GM23338 (cell line): ENCODE measurements around the gene HRK. TPM values are rescaled to one million over a fixed set of nuclear protein-coding genes. Genes with fewer than 3 reads are reported as not detected.

Experiments
- ATAC-seq: fragments of 200-7000 bp; cut with Tn5 transposase; 3 replicates; pipeline ENCODE4 v1.9.1; 2020
- DNase-seq: peaks from one replicate; pipeline ENCODE4 v3.0.0-alpha.2; 2015; ENCODE audit warnings: low spot score
- H2AFZ ChIP-seq: fragments of 200-600 bp; sonication (generic); 2 replicates; pipeline ENCODE4 v1.8.0; 2016; ENCODE audit warnings: antibody characterized with exemption, mild to moderate bottlenecking, moderate library complexity
- H3F3A ChIP-seq: fragments of 200-600 bp; sonication (generic); replicated peaks from 2 replicates; pipeline ENCODE4 v1.8.0; 2017; ENCODE audit warnings: antibody characterized with exemption, mixed run types, low read depth
- H3K27ac ChIP-seq: fragments of 200-600 bp; sonication (generic); 2 replicates; pipeline ENCODE4 v1.6.1; 2016; ENCODE audit warnings: low read depth
- H3K27me3 ChIP-seq: fragments of 200-600 bp; sonication (generic); 2 replicates; pipeline ENCODE4 v1.8.0; 2016; ENCODE audit warnings: mild to moderate bottlenecking, mixed run types, moderate library complexity; ENCODE audit not compliant: insufficient read depth
- H3K36me3 ChIP-seq: fragments of 200-600 bp; sonication (generic); 2 replicates; pipeline ENCODE4 v1.8.0; 2016; ENCODE audit warnings: mild to moderate bottlenecking; ENCODE audit not compliant: insufficient read depth
- H3K4me1 ChIP-seq: fragments of 200-600 bp; sonication (generic); 2 replicates; pipeline ENCODE4 v1.8.0; 2016; ENCODE audit warnings: mild to moderate bottlenecking, moderate library complexity; ENCODE audit not compliant: insufficient read depth
- H3K4me2 ChIP-seq: fragments of 200-600 bp; sonication (generic); 2 replicates; pipeline ENCODE4 v1.7.1; 2017; ENCODE audit warnings: mixed run types
- H3K4me3 ChIP-seq: fragments of 200-600 bp; sonication (generic); 2 replicates; pipeline ENCODE4 v1.6.1; 2016; ENCODE audit warnings: mixed run types
- H3K79me2 ChIP-seq: fragments of 200-600 bp; sonication (generic); replicated peaks from 2 replicates; pipeline ENCODE4 v1.8.0; 2017; ENCODE audit warnings: mild to moderate bottlenecking; ENCODE audit not compliant: insufficient read depth
- H3K9me2 ChIP-seq: fragments of 200-600 bp; sonication (generic); 2 replicates; pipeline ENCODE4 v1.8.0; 2017; ENCODE audit not compliant: insufficient read depth
- H4K20me1 ChIP-seq: fragments of 200-600 bp; sonication (generic); replicated peaks from 2 replicates; pipeline ENCODE4 v1.8.0; 2017; ENCODE audit warnings: mild to moderate bottlenecking; ENCODE audit not compliant: insufficient read depth
- H3K27ac Mint-ChIP-seq: 2 replicates; pipeline ENCODE4 v1.8.0; 2020; ENCODE audit warnings: inconsistent platforms, mild to moderate bottlenecking, moderate library complexity, mixed read lengths
- H3K27me3 Mint-ChIP-seq: 3 replicates; pipeline ENCODE4 v1.8.0; 2022; ENCODE audit warnings: low read depth, mild to moderate bottlenecking, moderate library complexity, mixed read lengths, inconsistent platforms; ENCODE audit not compliant: insufficient read depth, poor library complexity
- H3K36me3 Mint-ChIP-seq: 3 replicates; pipeline ENCODE4 v1.8.0; 2021; ENCODE audit warnings: low read depth, mild to moderate bottlenecking, inconsistent platforms, moderate library complexity, mixed read lengths
- H3K4me1 Mint-ChIP-seq: 3 replicates; pipeline ENCODE4 v1.8.0; 2020; ENCODE audit warnings: mild to moderate bottlenecking, inconsistent platforms, mixed read lengths
- H3K4me3 Mint-ChIP-seq: 3 replicates; pipeline ENCODE4 v1.8.0; 2021; ENCODE audit warnings: moderate library complexity, mild to moderate bottlenecking, inconsistent platforms, mixed read lengths
- H3K9me3 Mint-ChIP-seq: 3 replicates; pipeline ENCODE4 v1.8.0; 2020; ENCODE audit warnings: moderate library complexity, mild to moderate bottlenecking, inconsistent platforms, mixed read lengths
- CREB1 ChIP-seq: fragments of 250-450 bp; sonication (Bioruptor Pico); IDR thresholded peaks from 2 replicates; pipeline ENCODE4 v1.5.0; 2020; ENCODE audit warnings: low read depth, mild to moderate bottlenecking, moderate library complexity
- EZH2 ChIP-seq: fragments of 200-600 bp; sonication (generic); IDR thresholded peaks from one replicate; pipeline ENCODE4 v1.8.0; 2017; ENCODE audit warnings: antibody characterized with exemption, mild to moderate bottlenecking, low read depth; ENCODE audit not compliant: unreplicated experiment
- EZH2phosphoT487 ChIP-seq: fragments of 200-600 bp; sonication (generic); IDR thresholded peaks from one replicate; pipeline ENCODE4 v1.8.1; 2018; ENCODE audit warnings: antibody characterized with exemption; ENCODE audit not compliant: unreplicated experiment
- JUNB ChIP-seq: IDR thresholded peaks from one replicate; pipeline ENCODE4 v1.6.1; 2016; ENCODE audit warnings: antibody characterized with exemption; ENCODE audit not compliant: unreplicated experiment
- POLR2AphosphoS5 ChIP-seq: IDR thresholded peaks from 2 replicates; pipeline ENCODE4 v1.6.1; 2016; ENCODE audit warnings: antibody characterized with exemption, low read depth
- STAT1 ChIP-seq: IDR thresholded peaks from one replicate; pipeline ENCODE4 v1.6.1; 2016; ENCODE audit warnings: antibody characterized with exemption; ENCODE audit not compliant: unreplicated experiment
- ZNF114 ChIP-seq: fragments of 250-450 bp; sonication (Bioruptor Pico); IDR thresholded peaks from 2 replicates; pipeline ENCODE4 v1.5.0; 2020; ENCODE audit warnings: mild to moderate bottlenecking, moderate library complexity
- ZNF331 ChIP-seq: fragments of 250-450 bp; sonication (Bioruptor Pico); IDR thresholded peaks from 2 replicates; pipeline ENCODE4 v1.5.0; 2020; ENCODE audit warnings: low read depth, mild to moderate bottlenecking, moderate library complexity
- polyA plus RNA-seq: library from polyadenylated mRNA; unstranded; fragments of >200 nt; fragmentation: Nextera tagmentation; extraction: Ambion mirVana; gene quantifications from 2 replicates; pipeline ENCODE4 v1.2.1, GENCODE V29; 2016
- total RNA-seq: library from RNA; depleted of rRNA; stranded (reverse); fragments of >200 nt; shearing (Covaris generic); gene quantifications from 2 replicates; pipeline ENCODE4 v1.2.3, GENCODE V29; 2014
- TF ChIP-seq, protein P1 (sequence below): IDR thresholded peaks from 2 replicates; pipeline ENCODE4 v1.6.1; 2016; ENCODE audit warnings: antibody characterized with exemption
- TF ChIP-seq, protein P2 (sequence below): IDR thresholded peaks from one replicate; pipeline ENCODE4 v1.6.1; 2018; ENCODE audit warnings: antibody characterized with exemption; ENCODE audit not compliant: unreplicated experiment

The HRK gene
- total and polyA plus RNA-seq, 2 experiments from 2014 or later = 1.7 to 1.9 TPM

DNA sequence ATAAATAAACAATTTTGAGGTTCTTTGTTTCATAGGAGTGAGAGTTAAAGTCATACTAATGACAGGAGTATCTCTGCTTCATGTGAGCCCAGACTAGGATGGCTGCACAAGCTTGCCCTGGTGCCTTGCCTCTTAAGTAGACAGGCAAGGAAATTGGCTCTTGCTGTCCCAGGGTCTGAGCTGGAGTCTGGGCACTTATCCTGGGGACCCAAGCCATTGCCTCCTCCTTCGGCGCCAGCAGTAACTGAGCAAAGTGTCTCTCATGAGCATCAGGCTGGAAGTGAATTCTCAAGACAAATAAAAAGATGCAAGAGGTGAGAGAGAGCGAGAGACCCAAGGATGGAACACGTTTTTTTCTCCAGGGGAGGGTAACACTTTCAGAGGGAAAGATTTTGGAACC lies 22.6 kb upstream of the HRK start (continued):
- TF ChIP-seq, protein P1, sequence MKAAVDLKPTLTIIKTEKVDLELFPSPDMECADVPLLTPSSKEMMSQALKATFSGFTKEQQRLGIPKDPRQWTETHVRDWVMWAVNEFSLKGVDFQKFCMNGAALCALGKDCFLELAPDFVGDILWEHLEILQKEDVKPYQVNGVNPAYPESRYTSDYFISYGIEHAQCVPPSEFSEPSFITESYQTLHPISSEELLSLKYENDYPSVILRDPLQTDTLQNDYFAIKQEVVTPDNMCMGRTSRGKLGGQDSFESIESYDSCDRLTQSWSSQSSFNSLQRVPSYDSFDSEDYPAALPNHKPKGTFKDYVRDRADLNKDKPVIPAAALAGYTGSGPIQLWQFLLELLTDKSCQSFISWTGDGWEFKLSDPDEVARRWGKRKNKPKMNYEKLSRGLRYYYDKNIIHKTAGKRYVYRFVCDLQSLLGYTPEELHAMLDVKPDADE = no peak
- no peak for TF ChIP-seq STAT1

DNA sequence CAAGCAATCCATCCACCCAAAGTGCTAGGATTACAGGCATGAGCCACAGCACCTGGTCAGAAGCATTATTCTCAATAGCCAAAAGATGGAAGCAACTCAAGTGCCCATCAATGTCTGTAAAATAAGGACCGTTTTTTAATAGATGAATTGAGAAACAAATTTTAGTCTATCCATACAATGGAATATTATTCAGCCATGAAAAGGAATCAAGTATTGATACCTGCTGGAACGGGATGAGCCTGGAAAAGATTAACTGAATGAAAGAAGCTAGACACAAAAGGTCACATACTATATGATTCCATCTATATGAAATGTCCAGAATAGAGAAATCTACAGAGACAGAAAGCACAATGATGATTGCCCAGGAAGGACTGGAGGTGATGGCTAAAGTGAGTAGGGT lies 20.4 kb upstream of the HRK start:
- H3K4me3 Mint-ChIP-seq = no peak overlapping the region
- no peak overlapping the region for H3K4me2 ChIP-seq
- no peak overlapping the region for H3K27ac Mint-ChIP-seq
- no peaks in the 10 kb centered on the region for H4K20me1 ChIP-seq
- no peak overlapping the region for H3K27ac ChIP-seq
- TF ChIP-seq STAT1 (no peak), EZH2 (no peak), EZH2phosphoT487 (no peak), JUNB (no peak), ZNF114 (CRISPR knock-in tag) (no peak), CREB1 (no peak)
- TF ChIP-seq, protein P1 = no peak
- DNase-seq (no peak), ATAC-seq (no peak)
- no peaks in the 10 kb centered on the region for H3K9me2 ChIP-seq
- H3K9me3 Mint-ChIP-seq = no peaks in the 10 kb centered on the region
- H3K4me3 ChIP-seq = no peak overlapping the region
- no peaks in the 10 kb centered on the region for H3K36me3 ChIP-seq
- H3F3A ChIP-seq = no peaks in the 10 kb centered on the region
- H3K79me2 ChIP-seq = no peaks in the 10 kb centered on the region
- H3K36me3 Mint-ChIP-seq = no peaks in the 10 kb centered on the region
- no peak overlapping the region for H2AFZ ChIP-seq
- peaks cover 1% of the 10 kb centered on the region for H3K27me3 Mint-ChIP-seq
- peaks cover under 1% of the 10 kb centered on the region; the same call in 2 of the 3 replicates for H3K4me1 Mint-ChIP-seq
- H3K4me1 ChIP-seq = no peaks in the 10 kb centered on the region
- H3K27me3 ChIP-seq = no peaks in the 10 kb centered on the region

DNA sequence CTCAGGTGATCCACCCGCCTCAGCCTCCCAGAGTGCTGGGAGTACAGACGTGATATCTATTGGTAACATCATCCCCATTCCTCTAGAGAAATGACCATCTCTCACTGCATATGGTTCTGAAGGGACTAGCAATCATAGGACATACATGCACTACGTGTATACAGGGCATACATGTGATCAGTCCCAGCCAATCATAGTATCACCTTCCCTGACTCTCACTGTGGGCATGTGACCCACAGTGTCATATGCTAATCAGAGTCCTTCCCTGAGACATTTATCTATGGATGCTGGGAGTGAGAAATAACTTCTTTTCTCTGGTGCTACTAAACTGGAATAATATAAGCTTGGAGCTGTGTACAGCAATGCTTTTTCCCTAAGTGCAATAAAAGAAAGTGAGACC lies 17.4 kb upstream of the HRK start:
- no peak overlapping the region for H3K4me2 ChIP-seq
- H3F3A ChIP-seq = no peaks in the 10 kb centered on the region
- H3K79me2 ChIP-seq = no peaks in the 10 kb centered on the region
- H3K4me1 Mint-ChIP-seq = no peaks in the 10 kb centered on the region
- H3K27me3 ChIP-seq = no peaks in the 10 kb centered on the region
- TF ChIP-seq POLR2AphosphoS5 (no peak), EZH2phosphoT487 (no peak), ZNF331 (CRISPR knock-in tag) (no peak)
- TF ChIP-seq, protein P2, sequence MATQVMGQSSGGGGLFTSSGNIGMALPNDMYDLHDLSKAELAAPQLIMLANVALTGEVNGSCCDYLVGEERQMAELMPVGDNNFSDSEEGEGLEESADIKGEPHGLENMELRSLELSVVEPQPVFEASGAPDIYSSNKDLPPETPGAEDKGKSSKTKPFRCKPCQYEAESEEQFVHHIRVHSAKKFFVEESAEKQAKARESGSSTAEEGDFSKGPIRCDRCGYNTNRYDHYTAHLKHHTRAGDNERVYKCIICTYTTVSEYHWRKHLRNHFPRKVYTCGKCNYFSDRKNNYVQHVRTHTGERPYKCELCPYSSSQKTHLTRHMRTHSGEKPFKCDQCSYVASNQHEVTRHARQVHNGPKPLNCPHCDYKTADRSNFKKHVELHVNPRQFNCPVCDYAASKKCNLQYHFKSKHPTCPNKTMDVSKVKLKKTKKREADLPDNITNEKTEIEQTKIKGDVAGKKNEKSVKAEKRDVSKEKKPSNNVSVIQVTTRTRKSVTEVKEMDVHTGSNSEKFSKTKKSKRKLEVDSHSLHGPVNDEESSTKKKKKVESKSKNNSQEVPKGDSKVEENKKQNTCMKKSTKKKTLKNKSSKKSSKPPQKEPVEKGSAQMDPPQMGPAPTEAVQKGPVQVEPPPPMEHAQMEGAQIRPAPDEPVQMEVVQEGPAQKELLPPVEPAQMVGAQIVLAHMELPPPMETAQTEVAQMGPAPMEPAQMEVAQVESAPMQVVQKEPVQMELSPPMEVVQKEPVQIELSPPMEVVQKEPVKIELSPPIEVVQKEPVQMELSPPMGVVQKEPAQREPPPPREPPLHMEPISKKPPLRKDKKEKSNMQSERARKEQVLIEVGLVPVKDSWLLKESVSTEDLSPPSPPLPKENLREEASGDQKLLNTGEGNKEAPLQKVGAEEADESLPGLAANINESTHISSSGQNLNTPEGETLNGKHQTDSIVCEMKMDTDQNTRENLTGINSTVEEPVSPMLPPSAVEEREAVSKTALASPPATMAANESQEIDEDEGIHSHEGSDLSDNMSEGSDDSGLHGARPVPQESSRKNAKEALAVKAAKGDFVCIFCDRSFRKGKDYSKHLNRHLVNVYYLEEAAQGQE = no peak
- no peak for DNase-seq
- H3K27ac Mint-ChIP-seq = no peak overlapping the region
- H3K9me2 ChIP-seq = no peaks in the 10 kb centered on the region
- no peak overlapping the region for H3K4me3 Mint-ChIP-seq
- H2AFZ ChIP-seq = no peak overlapping the region
- H3K4me1 ChIP-seq = no peaks in the 10 kb centered on the region
- H3K4me3 ChIP-seq = no peak overlapping the region
- no peaks in the 10 kb centered on the region for H4K20me1 ChIP-seq
- H3K27me3 Mint-ChIP-seq = peaks cover 1% of the 10 kb centered on the region
- no peak; the same call in 2 of the 3 replicates for ATAC-seq
- no peak overlapping the region for H3K27ac ChIP-seq
- no peaks in the 10 kb centered on the region for H3K9me3 Mint-ChIP-seq
- no peaks in the 10 kb centered on the region for H3K36me3 ChIP-seq
- H3K36me3 Mint-ChIP-seq = no peaks in the 10 kb centered on the region
